Neural progenitor cell (in vitro differentiated cells): ENCODE measurements around the gene DDO. TPM values are rescaled to one million over a fixed set of nuclear protein-coding genes. Genes with fewer than 3 reads are reported as not detected.
A peak's percentile ranks its signal among the peaks of the same experiment; 100 is the strongest.

Experiments
- DNase-seq: peaks from one replicate; pipeline ENCODE4 v3.0.0-alpha.2; 2016; ENCODE audit warnings: low spot score
- H2AFZ ChIP-seq: fragments of 200-600 bp; sonication (generic); replicated peaks from 2 replicates; pipeline ENCODE4 v1.6.1; 2016; ENCODE audit warnings: antibody characterized with exemption
- H3F3A ChIP-seq: fragments of 200-600 bp; sonication (generic); 2 replicates; pipeline ENCODE4 v1.6.1; 2016; ENCODE audit warnings: antibody characterized with exemption, low read depth
- H3K27ac ChIP-seq: fragments of 200-600 bp; sonication (generic); 2 replicates; pipeline ENCODE4 v1.5.1; 2016; ENCODE audit warnings: mild to moderate bottlenecking
- H3K27me3 ChIP-seq: fragments of 200-600 bp; sonication (generic); 2 replicates; pipeline ENCODE4 v1.6.1; 2016; ENCODE audit warnings: mild to moderate bottlenecking, moderate library complexity
- H3K36me3 ChIP-seq: fragments of 200-600 bp; sonication (generic); 2 replicates; pipeline ENCODE4 v1.5.1; 2016
- H3K4me1 ChIP-seq: fragments of 200-600 bp; sonication (generic); 2 replicates; pipeline ENCODE4 v1.6.1; 2016; ENCODE audit warnings: mixed run types
- H3K4me2 ChIP-seq: fragments of 200-600 bp; sonication (generic); 2 replicates; pipeline ENCODE4 v1.6.1; 2016
- H3K4me3 ChIP-seq: fragments of 200-600 bp; sonication (generic); 2 replicates; pipeline ENCODE4 v1.5.1; 2016
- H3K79me2 ChIP-seq: fragments of 200-600 bp; sonication (generic); 2 replicates; pipeline ENCODE4 v1.6.1; 2016; ENCODE audit warnings: low read depth
- H3K9ac ChIP-seq: fragments of 200-600 bp; sonication (generic); 2 replicates; pipeline ENCODE4 v1.6.1; 2016
- H3K9me3 ChIP-seq: fragments of 200-600 bp; sonication (generic); 2 replicates; pipeline ENCODE4 v1.5.1; 2016; ENCODE audit warnings: low read depth
- H4K20me1 ChIP-seq: fragments of 200-600 bp; sonication (generic); 2 replicates; pipeline ENCODE4 v1.6.1; 2016; ENCODE audit warnings: low read depth
- H3K27ac Mint-ChIP-seq: 3 replicates; pipeline ENCODE4 v1.8.0; 2021; ENCODE audit warnings: mixed read lengths
- H3K27me3 Mint-ChIP-seq: 2 replicates; pipeline ENCODE4 v1.8.0; 2022; ENCODE audit warnings: low read depth, mild to moderate bottlenecking, inconsistent platforms, moderate library complexity, mixed read lengths; ENCODE audit not compliant: insufficient read depth
- H3K36me3 Mint-ChIP-seq: 3 replicates; pipeline ENCODE4 v1.8.0; 2021; ENCODE audit warnings: mixed read lengths
- H3K4me1 Mint-ChIP-seq: 3 replicates; pipeline ENCODE4 v1.8.0; 2021; ENCODE audit warnings: mixed read lengths
- H3K4me3 Mint-ChIP-seq: 3 replicates; pipeline ENCODE4 v1.8.0; 2021; ENCODE audit warnings: mild to moderate bottlenecking, moderate library complexity, mixed read lengths
- H3K9me3 Mint-ChIP-seq: 3 replicates; pipeline ENCODE4 v1.8.0; 2020; ENCODE audit warnings: mixed read lengths
- EZH2 ChIP-seq: fragments of 200-600 bp; sonication (generic); IDR thresholded peaks from 2 replicates; pipeline ENCODE4 v1.6.1; 2017; ENCODE audit warnings: antibody characterized with exemption, mild to moderate bottlenecking, moderate library complexity
- EZH2phosphoT487 ChIP-seq: fragments of 200-600 bp; sonication (generic); IDR thresholded peaks from 2 replicates; pipeline ENCODE4 v1.6.1; 2017; ENCODE audit warnings: antibody characterized with exemption
- total RNA-seq: library from RNA; depleted of rRNA; stranded (reverse); fragments of >200 nt; gene quantifications from 2 replicates; pipeline ENCODE4 v1.2.3, GENCODE V29; 2015; ENCODE audit warnings: low replicate concordance
- TF ChIP-seq, protein P1 (sequence below): fragments of 200-600 bp; sonication (generic); IDR thresholded peaks from 2 replicates; pipeline ENCODE4 v1.5.1; 2017; ENCODE audit warnings: antibody characterized with exemption, mild to moderate bottlenecking

Gene DDO
- total RNA-seq, 1 donor from 2014 or later, result not detected

DNA sequence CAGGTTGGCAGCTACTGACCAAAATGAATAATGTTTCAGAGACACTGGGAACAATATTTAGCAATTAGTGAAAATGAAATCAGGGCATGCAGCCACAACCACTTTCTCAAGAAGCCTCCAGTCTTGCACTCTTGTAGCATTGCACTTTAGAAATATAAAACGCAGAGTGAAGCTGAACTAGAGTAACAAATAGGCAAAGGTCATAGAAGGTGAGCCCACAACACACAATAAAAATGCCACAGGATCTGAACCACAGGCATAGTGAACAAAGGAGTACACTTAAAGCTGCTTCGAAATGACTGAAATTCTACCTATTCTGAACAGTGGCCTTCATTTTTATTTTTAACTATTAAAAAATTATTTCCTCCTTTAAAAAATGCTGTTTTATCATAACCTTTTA, 25.0 kb downstream of the DDO start:
- Histone ChIP-seq H3K9ac (no peak overlapping the region), H3K79me2 (no peaks in the 10 kb centered on the region), H3K4me3 (no peak overlapping the region), H3F3A (no peaks in the 10 kb centered on the region), H3K4me2 (no peak overlapping the region), H3K9me3 (no peaks in the 10 kb centered on the region), H3K36me3 (no peaks in the 10 kb centered on the region), H3K27me3 (no peaks in the 10 kb centered on the region), H3K4me1 (peaks cover 18% of the 10 kb centered on the region), H4K20me1 (no peaks in the 10 kb centered on the region), H2AFZ (peak overlapping the region; percentile 43), H3K27ac (no peak overlapping the region)
- Mint-ChIP-seq H3K9me3 (no peaks in the 10 kb centered on the region), H3K36me3 (no peaks in the 10 kb centered on the region), H3K4me1 (peaks cover 36% of the 10 kb centered on the region), H3K4me3 (no peak overlapping the region), H3K27ac (no peak overlapping the region), H3K27me3 (no peaks in the 10 kb centered on the region)
- TF ChIP-seq, protein P1, sequence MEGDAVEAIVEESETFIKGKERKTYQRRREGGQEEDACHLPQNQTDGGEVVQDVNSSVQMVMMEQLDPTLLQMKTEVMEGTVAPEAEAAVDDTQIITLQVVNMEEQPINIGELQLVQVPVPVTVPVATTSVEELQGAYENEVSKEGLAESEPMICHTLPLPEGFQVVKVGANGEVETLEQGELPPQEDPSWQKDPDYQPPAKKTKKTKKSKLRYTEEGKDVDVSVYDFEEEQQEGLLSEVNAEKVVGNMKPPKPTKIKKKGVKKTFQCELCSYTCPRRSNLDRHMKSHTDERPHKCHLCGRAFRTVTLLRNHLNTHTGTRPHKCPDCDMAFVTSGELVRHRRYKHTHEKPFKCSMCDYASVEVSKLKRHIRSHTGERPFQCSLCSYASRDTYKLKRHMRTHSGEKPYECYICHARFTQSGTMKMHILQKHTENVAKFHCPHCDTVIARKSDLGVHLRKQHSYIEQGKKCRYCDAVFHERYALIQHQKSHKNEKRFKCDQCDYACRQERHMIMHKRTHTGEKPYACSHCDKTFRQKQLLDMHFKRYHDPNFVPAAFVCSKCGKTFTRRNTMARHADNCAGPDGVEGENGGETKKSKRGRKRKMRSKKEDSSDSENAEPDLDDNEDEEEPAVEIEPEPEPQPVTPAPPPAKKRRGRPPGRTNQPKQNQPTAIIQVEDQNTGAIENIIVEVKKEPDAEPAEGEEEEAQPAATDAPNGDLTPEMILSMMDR, result no peak
- TF ChIP-seq EZH2phosphoT487 (no peak), EZH2 (no peak)
- DNase-seq, result no peak

DNA sequence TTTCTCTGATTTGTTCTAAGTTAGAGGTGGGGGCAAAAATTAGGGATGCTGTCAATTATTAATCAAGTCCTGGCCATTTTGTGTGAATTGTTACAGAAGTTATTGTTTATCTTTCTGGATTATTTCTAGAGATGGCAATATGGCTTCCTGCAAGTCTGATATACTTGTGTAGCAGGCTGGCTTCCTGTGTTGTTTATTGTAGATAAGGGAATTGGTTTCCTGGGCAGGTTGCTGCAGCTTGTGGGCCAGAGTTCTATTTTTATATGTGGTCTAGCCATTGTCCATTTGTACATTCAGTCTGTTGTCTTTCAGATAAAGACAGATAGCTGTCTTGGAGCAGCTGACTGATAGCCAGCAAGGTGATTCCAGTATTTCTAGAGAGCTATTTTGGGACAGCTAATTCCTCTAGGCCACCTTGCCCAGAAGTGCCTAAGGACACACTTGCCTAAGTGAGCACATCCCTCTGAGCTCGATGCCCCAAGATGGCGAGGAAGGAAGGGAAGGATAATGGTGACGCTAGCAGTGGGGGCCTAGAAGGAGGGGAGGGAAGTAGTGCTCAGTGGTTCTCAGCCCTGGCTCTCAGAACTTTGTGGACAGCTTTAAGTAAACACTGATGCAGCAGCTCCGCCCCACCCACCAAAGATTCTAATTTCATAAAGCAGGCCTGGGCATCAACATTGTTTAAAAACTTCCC, 25.5 kb downstream of the DDO start:
- H3K4me1 ChIP-seq, result peaks cover 18% of the 10 kb centered on the region
- H3K27me3 Mint-ChIP-seq, result no peaks in the 10 kb centered on the region
- no peak overlapping the region for H3K4me3 Mint-ChIP-seq
- H2AFZ ChIP-seq, result peak overlapping the region; percentile 43
- no peak overlapping the region for H3K4me3 ChIP-seq
- no peaks in the 10 kb centered on the region for H3K9me3 ChIP-seq
- no peaks in the 10 kb centered on the region for H4K20me1 ChIP-seq
- peaks cover 36% of the 10 kb centered on the region for H3K4me1 Mint-ChIP-seq
- no peak overlapping the region for H3K27ac ChIP-seq
- H3K36me3 ChIP-seq, result no peaks in the 10 kb centered on the region
- peak overlapping the region; percentile 85 for H3K27ac Mint-ChIP-seq
- H3K9me3 Mint-ChIP-seq, result no peaks in the 10 kb centered on the region
- H3K36me3 Mint-ChIP-seq, result no peaks in the 10 kb centered on the region
- no peak for DNase-seq
- no peaks in the 10 kb centered on the region for H3F3A ChIP-seq
- H3K79me2 ChIP-seq, result no peaks in the 10 kb centered on the region
- H3K9ac ChIP-seq, result no peak overlapping the region
- no peak overlapping the region for H3K4me2 ChIP-seq
- TF ChIP-seq EZH2 (no peak), EZH2phosphoT487 (no peak)
- TF ChIP-seq, protein P1, result no peak
- no peaks in the 10 kb centered on the region for H3K27me3 ChIP-seq

DNA sequence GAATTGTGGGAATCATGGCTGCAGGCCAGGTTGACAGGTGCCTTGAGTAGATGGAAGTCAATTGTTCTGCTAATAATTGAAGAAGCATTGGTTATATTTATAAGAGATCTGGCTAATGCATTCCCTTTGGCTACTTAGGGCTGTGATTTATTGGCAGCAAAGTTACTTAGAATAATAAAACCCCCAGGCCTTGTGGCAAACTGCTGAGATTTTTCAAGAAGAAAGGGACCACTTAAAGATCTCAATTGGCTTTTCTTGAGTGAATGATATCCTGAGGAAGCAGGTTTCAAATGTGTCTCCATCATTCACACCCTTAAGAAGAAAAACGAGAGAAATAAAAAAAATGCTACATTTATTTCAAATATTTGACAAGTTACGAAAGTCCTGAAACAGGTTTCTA, 27.4 kb downstream of the DDO start:
- Histone ChIP-seq H3F3A (no peaks in the 10 kb centered on the region), H3K4me1 (peaks cover 18% of the 10 kb centered on the region), H2AFZ (no peak overlapping the region), H3K79me2 (no peaks in the 10 kb centered on the region), H3K9ac (no peak overlapping the region), H3K4me3 (no peak overlapping the region), H3K27me3 (no peaks in the 10 kb centered on the region), H3K9me3 (no peaks in the 10 kb centered on the region), H3K27ac (no peak overlapping the region), H4K20me1 (no peaks in the 10 kb centered on the region), H3K36me3 (no peaks in the 10 kb centered on the region), H3K4me2 (no peak overlapping the region)
- Mint-ChIP-seq H3K27me3 (no peaks in the 10 kb centered on the region), H3K4me1 (peaks cover 36% of the 10 kb centered on the region), H3K9me3 (no peaks in the 10 kb centered on the region), H3K36me3 (no peaks in the 10 kb centered on the region), H3K4me3 (no peak overlapping the region), H3K27ac (no peak overlapping the region)
- no peak for DNase-seq
- no peak for TF ChIP-seq EZH2phosphoT487
- no peak for TF ChIP-seq EZH2
- TF ChIP-seq, protein P1, result no peak
